Measurements from ENCODE around the gene C13orf42.

GRCh38 chr13:51097353-51098043, 13.6 kb downstream of the C13orf42 start:
- TF ChIP-seq POLR2A (IDR thresholded peaks at IDR 0.05): no peak
- no peak for TF ChIP-seq CTCF (IDR thresholded peaks at IDR 0.05)
- no peak for TF ChIP-seq EP300 (IDR thresholded peaks at IDR 0.05)
